A673 (cell line): ENCODE data around the gene LRRC4C. TPM values are rescaled to one million over a fixed set of nuclear protein-coding genes. Genes with fewer than 3 reads are reported as not detected.

Experiments
- BruUV-seq: library from RNA; stranded (reverse); fragments of 400-500 nt; replicated peaks from 2 replicates; lab custom pipeline; 2021; lab: Mats Ljungman, UMichigan
- CTCF ChIA-PET: fragments of 300-600 bp; sonication (Branson Sonifier 250); formaldehyde crosslinking; loops from one replicate; lab custom pipeline; 2022; ENCODE audit warnings: antibody characterized with exemption; lab: Charles Lee
- POLR2A ChIA-PET: fragments of 300-600 bp; sonication (Branson Sonifier 250); formaldehyde crosslinking; loops from one replicate; lab custom pipeline; 2022; ENCODE audit warnings: antibody characterized with exemption; ENCODE audit not compliant: low non-redundant PET; lab: Charles Lee
- DNase-seq: peaks from one replicate; pipeline ENCODE4 v3.0.0-alpha.2; 2015; ENCODE audit warnings: low spot score
- H3K27ac ChIP-seq: fragments of 200-600 bp; sonication (generic); 2 replicates; pipeline ENCODE4 v1.5.1; 2016; ENCODE audit warnings: mixed run types, low read depth, mild to moderate bottlenecking, mixed read lengths, antibody characterized with exemption, low read length; ENCODE audit not compliant: poor library complexity, severe bottlenecking
- H3K27me3 ChIP-seq: fragments of 200-600 bp; sonication (generic); replicated peaks from 2 replicates; pipeline ENCODE4 v1.6.1; 2017; ENCODE audit warnings: mixed run types, low read depth, mild to moderate bottlenecking, mixed read lengths, antibody characterized with exemption, low read length; ENCODE audit not compliant: insufficient read depth, poor library complexity
- H3K36me3 ChIP-seq: fragments of 200-600 bp; sonication (generic); 2 replicates; pipeline ENCODE4 v1.6.1; 2016; ENCODE audit warnings: mixed run types, mild to moderate bottlenecking, mixed read lengths, antibody characterized with exemption, low read length; ENCODE audit not compliant: insufficient read depth, poor library complexity, severe bottlenecking
- H3K4me1 ChIP-seq: fragments of 200-600 bp; sonication (generic); 2 replicates; pipeline ENCODE4 v1.6.1; 2017; ENCODE audit warnings: mixed run types, mild to moderate bottlenecking, mixed read lengths, antibody characterized with exemption, low read length; ENCODE audit not compliant: insufficient read depth, poor library complexity, severe bottlenecking
- H3K4me3 ChIP-seq: fragments of 200-600 bp; sonication (generic); 2 replicates; pipeline ENCODE4 v1.5.1; 2016; ENCODE audit warnings: low read depth, mixed run types, mild to moderate bottlenecking, mixed read lengths, low read length; ENCODE audit not compliant: poor library complexity, severe bottlenecking
- H3K9me3 ChIP-seq: fragments of 200-600 bp; sonication (generic); 2 replicates; pipeline ENCODE4 v1.6.1; 2016; ENCODE audit warnings: mixed run types, low read depth, mild to moderate bottlenecking, mixed read lengths, antibody characterized with exemption, low read length; ENCODE audit not compliant: poor library complexity, severe bottlenecking
- EZH2 ChIP-seq: fragments of 200-600 bp; sonication (generic); IDR thresholded peaks from 2 replicates; pipeline ENCODE4 v1.6.1; 2017; ENCODE audit warnings: borderline replicate concordance, low read depth, mild to moderate bottlenecking, mixed read lengths, antibody characterized with exemption, low read length; ENCODE audit not compliant: poor library complexity, severe bottlenecking
- intact Hi-C: fragments of 100-400 bp; cut with micrococcal nuclease; formaldehyde crosslinking; loops from one replicate; pipeline ENCODE4 v1.10.0; 2022; ENCODE audit not compliant: unreplicated experiment
- total RNA-seq: library from RNA; stranded (reverse); gene quantifications from 2 replicates; pipeline ENCODE4 v1.2.3, GENCODE V29; 2021
- TF ChIP-seq, protein P1 (sequence below): fragments of 300-800, 200-600 bp; sonication (generic); conservative IDR thresholded peaks from 2 replicates; pipeline ENCODE4 v1.5.1; 2017; ENCODE audit warnings: low read depth, mild to moderate bottlenecking, antibody characterized with exemption, low read length, moderate library complexity, mixed read lengths

The LRRC4C gene
- total RNA-seq, 1 experiment from 2014 or later = 38.3 TPM

DNA sequence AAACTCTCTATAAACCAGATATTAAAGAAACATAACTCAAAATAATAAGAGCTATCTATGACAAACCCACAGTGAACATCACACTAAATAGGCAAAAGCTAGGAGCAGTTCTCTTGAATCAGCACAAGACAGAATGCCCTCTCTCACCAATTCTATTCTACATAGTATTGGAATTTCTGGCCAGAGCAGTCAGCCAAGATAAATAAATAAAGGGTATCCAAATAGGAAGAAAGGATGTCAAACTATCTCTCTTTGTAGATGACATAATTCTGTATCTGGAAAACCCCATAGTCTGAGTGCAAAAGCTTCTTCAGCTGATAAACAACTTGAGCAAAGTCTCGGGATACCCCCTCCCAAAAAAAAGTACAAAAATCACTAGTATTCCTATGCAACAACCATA, 359.8 kb downstream of the LRRC4C start:
- H3K27me3 ChIP-seq = no peaks in the 10 kb centered on the region
- intact Hi-C loops = no loop called here
- no peak for DNase-seq
- H3K9me3 ChIP-seq = no peaks in the 10 kb centered on the region
- H3K4me3 ChIP-seq = no peak overlapping the region
- no peak overlapping the region for H3K27ac ChIP-seq
- BruUV-seq = no TSS peak
- ChIA-PET POLR2A (no interaction called here), CTCF (no interaction called here)
- TF ChIP-seq, protein P1, sequence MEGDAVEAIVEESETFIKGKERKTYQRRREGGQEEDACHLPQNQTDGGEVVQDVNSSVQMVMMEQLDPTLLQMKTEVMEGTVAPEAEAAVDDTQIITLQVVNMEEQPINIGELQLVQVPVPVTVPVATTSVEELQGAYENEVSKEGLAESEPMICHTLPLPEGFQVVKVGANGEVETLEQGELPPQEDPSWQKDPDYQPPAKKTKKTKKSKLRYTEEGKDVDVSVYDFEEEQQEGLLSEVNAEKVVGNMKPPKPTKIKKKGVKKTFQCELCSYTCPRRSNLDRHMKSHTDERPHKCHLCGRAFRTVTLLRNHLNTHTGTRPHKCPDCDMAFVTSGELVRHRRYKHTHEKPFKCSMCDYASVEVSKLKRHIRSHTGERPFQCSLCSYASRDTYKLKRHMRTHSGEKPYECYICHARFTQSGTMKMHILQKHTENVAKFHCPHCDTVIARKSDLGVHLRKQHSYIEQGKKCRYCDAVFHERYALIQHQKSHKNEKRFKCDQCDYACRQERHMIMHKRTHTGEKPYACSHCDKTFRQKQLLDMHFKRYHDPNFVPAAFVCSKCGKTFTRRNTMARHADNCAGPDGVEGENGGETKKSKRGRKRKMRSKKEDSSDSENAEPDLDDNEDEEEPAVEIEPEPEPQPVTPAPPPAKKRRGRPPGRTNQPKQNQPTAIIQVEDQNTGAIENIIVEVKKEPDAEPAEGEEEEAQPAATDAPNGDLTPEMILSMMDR = no peak
- TF ChIP-seq EZH2 = no peak
- no peaks in the 10 kb centered on the region for H3K4me1 ChIP-seq
- no peaks in the 10 kb centered on the region for H3K36me3 ChIP-seq

DNA sequence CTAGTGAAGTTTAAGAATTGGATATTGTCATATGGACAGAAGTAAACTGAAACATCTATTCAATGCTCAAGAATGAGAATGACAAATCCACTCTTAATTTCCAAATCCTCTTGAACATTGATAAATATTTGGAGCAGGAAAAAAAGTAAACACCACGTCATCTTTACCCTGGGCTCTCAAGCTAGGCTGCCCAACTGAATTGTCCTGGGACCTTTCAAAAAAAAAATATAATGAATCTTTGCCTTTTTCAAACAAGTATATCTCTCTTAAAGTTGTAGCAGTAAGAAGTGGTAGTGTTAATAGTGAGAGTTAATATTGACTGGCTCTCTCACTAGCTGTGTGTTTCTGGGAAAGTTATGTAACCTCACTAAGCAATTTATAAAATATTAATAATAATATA, 374.3 kb downstream of the LRRC4C start:
- CTCF ChIA-PET = no interaction called here

DNA sequence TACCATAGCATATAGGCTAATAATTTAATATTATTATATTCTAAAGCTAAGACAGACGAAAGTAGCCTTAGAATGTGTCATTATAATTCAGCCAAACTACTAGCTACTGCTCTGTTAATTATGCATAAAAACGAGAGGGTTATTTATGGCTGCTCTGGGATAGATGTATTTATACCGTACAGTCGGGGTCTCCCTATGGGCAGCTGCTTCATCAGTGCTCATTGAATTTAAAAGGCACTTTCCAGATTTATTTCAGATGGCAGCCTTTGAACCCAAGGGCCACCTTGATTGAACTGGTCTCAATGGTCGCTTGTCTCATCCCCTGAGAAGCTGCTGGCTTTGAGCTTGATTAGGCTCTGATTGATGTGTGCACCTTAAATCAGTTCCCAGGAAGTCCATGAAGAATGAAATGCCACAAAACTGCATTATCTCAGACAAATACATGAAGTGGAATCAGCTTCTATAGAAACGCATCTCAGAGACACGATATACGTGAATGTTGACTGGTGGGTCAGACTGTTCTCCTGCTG, 377.6 kb downstream of the LRRC4C start:
- Histone ChIP-seq H3K36me3 (no peaks in the 10 kb centered on the region), H3K9me3 (no peaks in the 10 kb centered on the region), H3K4me3 (no peak overlapping the region), H3K4me1 (no peaks in the 10 kb centered on the region), H3K27ac (no peak overlapping the region), H3K27me3 (no peaks in the 10 kb centered on the region)
- no TSS peak for BruUV-seq
- TF ChIP-seq, protein P1 = no peak
- TF ChIP-seq EZH2 = no peak
- CTCF ChIA-PET = no interaction called here
- no peak for DNase-seq
- POLR2A ChIA-PET = no interaction called here
- intact Hi-C loops = no loop called here

More for the DNA sequence above, 374.3 kb downstream of the LRRC4C start:
- TF ChIP-seq EZH2 = no peak
- TF ChIP-seq, protein P1 = no peak
- Histone ChIP-seq H3K36me3 (no peaks in the 10 kb centered on the region), H3K27ac (no peak overlapping the region), H3K4me3 (no peak overlapping the region), H3K4me1 (no peaks in the 10 kb centered on the region), H3K9me3 (no peaks in the 10 kb centered on the region), H3K27me3 (no peaks in the 10 kb centered on the region)
- DNase-seq = no peak
- no TSS peak for BruUV-seq
- intact Hi-C loops = no loop called here
- POLR2A ChIA-PET = no interaction called here
